Measurements from ENCODE around the gene SHLD1. TPM values are rescaled to one million over a fixed set of nuclear protein-coding genes. Genes with fewer than 3 reads are reported as not detected.

SHLD1 gene
- total RNA-seq, 2 donors from 2014 or later: 2.7 to 3.3 TPM

DNA sequence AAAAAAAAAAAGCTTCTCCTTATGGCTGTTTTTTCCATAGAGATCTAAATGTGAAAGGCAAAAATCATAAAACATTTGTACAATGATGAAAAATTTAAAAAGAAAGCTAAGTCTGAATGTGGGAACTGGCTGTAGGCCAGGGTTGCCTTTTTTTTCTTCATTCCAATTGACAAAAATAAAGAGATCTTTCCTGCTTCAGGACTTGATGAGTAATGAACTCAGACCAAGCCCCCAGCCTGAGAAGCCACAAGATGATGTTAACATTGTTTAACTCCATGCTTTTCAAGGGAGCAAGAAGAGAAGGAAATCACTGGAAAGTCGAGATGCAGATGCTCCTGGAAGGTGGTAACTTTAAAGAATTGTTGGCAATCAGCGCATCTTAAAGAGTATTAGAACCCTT, 158.8 kb downstream of the SHLD1 start:
- no peak for DNase-seq (ENCODE audit: low spot score)
- intact Hi-C loops (cut with DNase I): no loop called here

DNA sequence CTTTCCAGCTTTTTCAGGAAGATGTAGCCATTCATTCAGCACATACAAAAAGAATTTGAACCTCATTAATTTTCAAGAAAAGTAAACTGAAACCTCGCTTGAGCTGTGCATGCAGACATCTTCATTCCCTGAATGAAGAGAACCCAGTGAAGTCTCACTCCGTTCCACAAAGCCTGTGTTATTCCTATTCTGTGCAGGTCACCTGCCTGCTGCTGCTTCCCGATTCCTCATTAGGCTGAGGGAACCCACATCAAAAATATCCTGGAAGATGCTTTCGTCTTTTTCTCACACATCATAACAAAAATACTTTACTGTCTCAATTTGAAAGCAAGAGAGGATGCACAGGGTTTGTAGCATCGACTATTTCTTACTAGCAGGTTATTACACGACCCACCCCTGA, 160.0 kb downstream of the SHLD1 start:
- intact Hi-C loops (cut with DNase I): no loop called here
- DNase-seq (ENCODE audit: low spot score): no peak

DNA sequence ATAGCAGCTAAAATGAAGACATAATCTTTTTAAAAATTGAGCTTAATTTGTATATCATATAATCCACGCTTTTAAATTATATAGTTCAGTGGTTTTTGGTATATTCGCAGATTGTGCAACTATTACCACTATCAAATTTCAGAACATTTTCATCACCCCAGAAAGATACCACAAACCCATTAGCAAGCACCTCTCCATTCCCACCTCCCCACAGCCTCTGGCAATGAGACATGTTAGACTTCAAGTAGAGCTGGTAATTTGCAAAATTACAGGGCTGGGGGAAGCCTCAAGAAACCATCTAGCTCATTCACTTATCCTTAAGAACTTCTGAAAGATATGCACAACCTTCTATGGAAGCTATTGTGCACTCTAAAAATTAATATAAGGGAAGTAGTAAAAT, 163.0 kb downstream of the SHLD1 start:
- intact Hi-C loops (cut with DNase I): no loop called here
- no peak for DNase-seq (ENCODE audit: low spot score)

Other genes starting within 250 kb of the SHLD1 start
- 10 to 100 TPM; 39.6 to 64.4 TPM for gene GPCPD1, start 139.4 kb upstream of the SHLD1 start, total RNA-seq
- gene CHGB, start 161.1 kb downstream of the SHLD1 start, total RNA-seq: under 1 TPM in 1 of 2 donors, not detected in 1; 0.14 TPM
- 10 to 100 TPM in 1 of 2 donors, 1 to 10 TPM in 1; 8.5 to 12.0 TPM for gene TRMT6, start 200.1 kb downstream of the SHLD1 start, total RNA-seq
- gene MCM8, start 200.3 kb downstream of the SHLD1 start, total RNA-seq: 1 to 10 TPM; 4.3 to 4.4 TPM